ENCODE measurements around the gene ZDHHC6.
"Not testable (repeated sequence)": the region's sequence is repeated elsewhere in the genome, so short reads cannot be mapped to it uniquely, and the experiment has no call there.

ZDHHC6 gene

GRCh38 chr10:112394475-112394875 lies 52.2 kb downstream of the ZDHHC6 start:
- H3K4me1 ChIP-seq (ENCODE audit: control insufficient read depth, insufficient read depth, low read length) = no peaks in the 10 kb centered on the region
- WGBS, 2 experiments = 92 to 96% methylated on average over 5 of the region's 5 CpGs

GRCh38 chr10:112393827-112394226 lies 52.9 kb downstream of the ZDHHC6 start:
- no peak overlapping the region for H3K4me3 ChIP-seq (ENCODE audit: insufficient read depth, low read depth, low read length)
- 81 to 90% methylated on average over 2 of the region's 2 CpGs for WGBS, 2 experiments
- no peaks in the 10 kb centered on the region for H3K36me3 ChIP-seq (ENCODE audit: control insufficient read depth, insufficient read depth, low read length)
- H3K9me3 ChIP-seq (ENCODE audit: control insufficient read depth, low read length) = no peaks in the 10 kb centered on the region
- H3K27me3 ChIP-seq (ENCODE audit: control insufficient read depth, insufficient read depth, low read length, poor library complexity, severe bottlenecking) = no peaks in the 10 kb centered on the region
- no peak overlapping the region for H3K27ac ChIP-seq (ENCODE audit: insufficient read depth, low read depth, low read length, poor library complexity, severe bottlenecking)
- no peaks in the 10 kb centered on the region for H3K4me1 ChIP-seq (ENCODE audit: control insufficient read depth, insufficient read depth, low read length)

More at GRCh38 chr10:112394475-112394875, 52.2 kb downstream of the ZDHHC6 start:
- no peak overlapping the region for H3K27ac ChIP-seq (ENCODE audit: insufficient read depth, low read depth, low read length, poor library complexity, severe bottlenecking)
- H3K4me3 ChIP-seq (ENCODE audit: insufficient read depth, low read depth, low read length) = no peak overlapping the region
- no peaks in the 10 kb centered on the region for H3K9me3 ChIP-seq (ENCODE audit: control insufficient read depth, low read length)
- H3K36me3 ChIP-seq (ENCODE audit: control insufficient read depth, insufficient read depth, low read length) = no peaks in the 10 kb centered on the region
- no peaks in the 10 kb centered on the region for H3K27me3 ChIP-seq (ENCODE audit: control insufficient read depth, insufficient read depth, low read length, poor library complexity, severe bottlenecking)

- Histone ChIP-seq H3K27me3 (ENCODE audit: control insufficient read depth, insufficient read depth, low read length, poor library complexity, severe bottlenecking) (no peaks in the 10 kb centered on the region), H3K4me1 (ENCODE audit: control insufficient read depth, insufficient read depth, low read length) (no peaks in the 10 kb centered on the region), H3K36me3 (ENCODE audit: control insufficient read depth, insufficient read depth, low read length) (no peaks in the 10 kb centered on the region), H3K27ac (ENCODE audit: insufficient read depth, low read depth, low read length, poor library complexity, severe bottlenecking) (no peak overlapping the region), H3K4me3 (ENCODE audit: insufficient read depth, low read depth, low read length) (no peak overlapping the region), H3K9me3 (ENCODE audit: control insufficient read depth, low read length) (no peaks in the 10 kb centered on the region)
- 92 to 94% methylated on average over 1 of the region's 1 CpG for WGBS, 2 experiments
Observed at GRCh38 chr10:112393341-112393740, 53.4 kb downstream of the ZDHHC6 start.

- WGBS, 2 experiments = 96 to 100% methylated on average over 1 to 2 of the region's 3 CpGs
- Histone ChIP-seq H3K27ac (ENCODE audit: insufficient read depth, low read depth, low read length, poor library complexity, severe bottlenecking) (no peak overlapping the region), H3K9me3 (ENCODE audit: control insufficient read depth, low read length) (no peaks in the 10 kb centered on the region), H3K36me3 (ENCODE audit: control insufficient read depth, insufficient read depth, low read length) (no peaks in the 10 kb centered on the region), H3K27me3 (ENCODE audit: control insufficient read depth, insufficient read depth, low read length, poor library complexity, severe bottlenecking) (no peaks in the 10 kb centered on the region), H3K4me1 (ENCODE audit: control insufficient read depth, insufficient read depth, low read length) (no peaks in the 10 kb centered on the region), H3K4me3 (ENCODE audit: insufficient read depth, low read depth, low read length) (no peak overlapping the region)
Observed at GRCh38 chr10:112390125-112390703, 56.5 kb downstream of the ZDHHC6 start.

GRCh38 chr10:112389271-112389822 lies 57.4 kb downstream of the ZDHHC6 start:
- Histone ChIP-seq H3K4me3 (ENCODE audit: insufficient read depth, low read depth, low read length) (no peak overlapping the region), H3K9me3 (ENCODE audit: control insufficient read depth, low read length) (no peaks in the 10 kb centered on the region), H3K27me3 (ENCODE audit: control insufficient read depth, insufficient read depth, low read length, poor library complexity, severe bottlenecking) (no peaks in the 10 kb centered on the region), H3K27ac (ENCODE audit: insufficient read depth, low read depth, low read length, poor library complexity, severe bottlenecking) (no peak overlapping the region), H3K36me3 (ENCODE audit: control insufficient read depth, insufficient read depth, low read length) (no peaks in the 10 kb centered on the region), H3K4me1 (ENCODE audit: control insufficient read depth, insufficient read depth, low read length) (no peaks in the 10 kb centered on the region)
- WGBS, 2 experiments = 59 to 61% methylated on average over 6 of the region's 6 CpGs

GRCh38 chr10:112388548-112388947 lies 58.2 kb downstream of the ZDHHC6 start:
- 93 to 100% methylated on average over 1 of the region's 2 CpGs for WGBS, 2 experiments
- H3K27me3 ChIP-seq (ENCODE audit: control insufficient read depth, insufficient read depth, low read length, poor library complexity, severe bottlenecking) = no peaks in the 10 kb centered on the region

GRCh38 chr10:112388056-112388455 lies 58.7 kb downstream of the ZDHHC6 start:
- H3K4me3 ChIP-seq (ENCODE audit: insufficient read depth, low read depth, low read length) = not testable (repeated sequence)

More at GRCh38 chr10:112388548-112388947, 58.2 kb downstream of the ZDHHC6 start:
- Histone ChIP-seq H3K27ac (ENCODE audit: insufficient read depth, low read depth, low read length, poor library complexity, severe bottlenecking) (no peak overlapping the region), H3K4me3 (ENCODE audit: insufficient read depth, low read depth, low read length) (no peak overlapping the region), H3K4me1 (ENCODE audit: control insufficient read depth, insufficient read depth, low read length) (no peaks in the 10 kb centered on the region), H3K9me3 (ENCODE audit: control insufficient read depth, low read length) (no peaks in the 10 kb centered on the region), H3K36me3 (ENCODE audit: control insufficient read depth, insufficient read depth, low read length) (no peaks in the 10 kb centered on the region)

GRCh38 chr10:112385201-112385600 lies 61.5 kb downstream of the ZDHHC6 start:
- Histone ChIP-seq H3K9me3 (ENCODE audit: control insufficient read depth, low read length) (no peaks in the 10 kb centered on the region), H3K4me1 (ENCODE audit: control insufficient read depth, insufficient read depth, low read length) (no peaks in the 10 kb centered on the region), H3K4me3 (ENCODE audit: insufficient read depth, low read depth, low read length) (no peak overlapping the region), H3K27me3 (ENCODE audit: control insufficient read depth, insufficient read depth, low read length, poor library complexity, severe bottlenecking) (no peaks in the 10 kb centered on the region), H3K36me3 (ENCODE audit: control insufficient read depth, insufficient read depth, low read length) (no peaks in the 10 kb centered on the region), H3K27ac (ENCODE audit: insufficient read depth, low read depth, low read length, poor library complexity, severe bottlenecking) (no peak overlapping the region)
- 92 to 94% methylated on average over 4 of the region's 4 CpGs for WGBS, 2 experiments

More at GRCh38 chr10:112388056-112388455, 58.7 kb downstream of the ZDHHC6 start:
- not testable (repeated sequence) for H3K27me3 ChIP-seq (ENCODE audit: control insufficient read depth, insufficient read depth, low read length, poor library complexity, severe bottlenecking); H3K9me3 ChIP-seq (ENCODE audit: control insufficient read depth, low read length); H3K27ac ChIP-seq (ENCODE audit: insufficient read depth, low read depth, low read length, poor library complexity, severe bottlenecking); H3K4me1 ChIP-seq (ENCODE audit: control insufficient read depth, insufficient read depth, low read length); H3K36me3 ChIP-seq (ENCODE audit: control insufficient read depth, insufficient read depth, low read length)
- WGBS, 2 experiments = 89 to 94% methylated on average over 7 of the region's 7 CpGs

- Histone ChIP-seq H3K27ac (ENCODE audit: insufficient read depth, low read depth, low read length, poor library complexity, severe bottlenecking) (no peak overlapping the region), H3K27me3 (ENCODE audit: control insufficient read depth, insufficient read depth, low read length, poor library complexity, severe bottlenecking) (no peaks in the 10 kb centered on the region), H3K4me1 (ENCODE audit: control insufficient read depth, insufficient read depth, low read length) (no peaks in the 10 kb centered on the region), H3K36me3 (ENCODE audit: control insufficient read depth, insufficient read depth, low read length) (no peaks in the 10 kb centered on the region), H3K9me3 (ENCODE audit: control insufficient read depth, low read length) (no peaks in the 10 kb centered on the region), H3K4me3 (ENCODE audit: insufficient read depth, low read depth, low read length) (no peak overlapping the region)
- WGBS, 2 experiments = 93 to 100% methylated on average over 2 of the region's 2 CpGs
Observed at GRCh38 chr10:112384141-112384540, 62.6 kb downstream of the ZDHHC6 start.

GRCh38 chr10:112383325-112383724 lies 63.4 kb downstream of the ZDHHC6 start:
- H3K27ac ChIP-seq (ENCODE audit: insufficient read depth, low read depth, low read length, poor library complexity, severe bottlenecking) = no peak overlapping the region
- no peaks in the 10 kb centered on the region for H3K9me3 ChIP-seq (ENCODE audit: control insufficient read depth, low read length)
- no peaks in the 10 kb centered on the region for H3K4me1 ChIP-seq (ENCODE audit: control insufficient read depth, insufficient read depth, low read length)
- 86 to 88% methylated on average over 3 of the region's 3 CpGs for WGBS, 2 experiments
- no peak overlapping the region for H3K4me3 ChIP-seq (ENCODE audit: insufficient read depth, low read depth, low read length)
- H3K36me3 ChIP-seq (ENCODE audit: control insufficient read depth, insufficient read depth, low read length) = no peaks in the 10 kb centered on the region
- H3K27me3 ChIP-seq (ENCODE audit: control insufficient read depth, insufficient read depth, low read length, poor library complexity, severe bottlenecking) = no peaks in the 10 kb centered on the region

Data from ectodermal cell (in vitro differentiated cells).